Hematopoietic multipotent progenitor cell treated with erythropoietin and hydrocortisone succinate and interleukin-3 and kit ligand, for 4 days (in vitro differentiated cells): ENCODE results near the gene PTPRD.

ENCODE experiments used
- DNase-seq: peaks from one replicate; pipeline ENCODE4 v3.0.0-alpha.2; 2015

PTPRD gene

DNA sequence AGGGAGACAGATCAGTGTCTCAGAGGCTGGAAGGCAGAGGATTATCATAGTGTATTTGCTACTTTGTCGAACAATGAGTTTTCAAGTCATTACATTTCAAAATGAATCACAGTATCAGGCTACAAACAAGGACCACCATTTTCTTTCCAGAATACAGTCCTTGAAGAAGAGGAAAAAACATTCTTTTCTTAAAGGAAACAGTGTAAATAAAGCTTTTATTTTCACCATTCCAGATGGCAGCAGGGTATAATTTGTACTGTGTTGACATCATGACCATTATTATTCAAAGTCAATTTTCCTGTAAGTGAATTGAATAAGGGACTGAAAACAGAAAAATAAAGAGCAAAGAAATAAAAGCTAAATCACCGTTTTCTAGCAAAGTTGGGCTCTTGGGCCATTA lies 2076.0 kb downstream of the PTPRD start:
- no peak for DNase-seq

DNA sequence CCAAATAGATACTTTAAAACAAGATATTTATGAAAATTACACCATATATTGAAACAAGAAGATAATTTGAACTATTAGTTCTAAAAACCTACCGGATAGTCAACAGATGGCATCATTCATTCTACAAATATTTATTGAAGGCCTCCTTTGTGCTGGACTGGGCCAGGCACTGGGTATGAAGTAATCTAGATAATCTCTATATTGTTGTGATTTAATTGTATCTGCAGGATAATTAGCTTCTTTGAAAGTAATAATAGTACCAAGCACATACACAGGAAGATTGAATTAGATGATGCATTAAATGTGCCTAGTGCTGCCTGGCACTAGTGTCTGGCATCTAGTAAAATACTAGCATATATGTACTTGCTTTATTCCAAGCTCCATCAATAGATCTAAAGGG lies 2078.0 kb downstream of the PTPRD start:
- no peak for DNase-seq

DNA sequence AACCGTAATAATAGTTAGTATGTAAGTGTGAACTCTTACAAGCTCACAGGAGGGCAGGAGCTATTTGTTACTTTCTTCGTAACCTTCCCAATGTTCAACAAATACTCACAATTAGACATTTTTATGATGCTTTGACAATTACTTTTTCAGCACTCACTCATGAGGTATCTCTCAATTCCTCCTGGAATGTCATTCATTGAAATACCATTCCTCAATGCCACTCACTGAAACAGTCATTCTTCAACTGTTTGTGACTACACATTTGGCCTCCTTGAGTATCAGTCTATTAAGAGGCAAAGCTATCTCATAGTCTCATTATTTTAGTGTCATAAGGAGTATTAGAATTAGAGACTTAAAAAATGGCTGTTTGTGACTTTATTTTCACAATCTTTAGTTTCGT lies 2079.1 kb downstream of the PTPRD start:
- DNase-seq, result no peak

DNA sequence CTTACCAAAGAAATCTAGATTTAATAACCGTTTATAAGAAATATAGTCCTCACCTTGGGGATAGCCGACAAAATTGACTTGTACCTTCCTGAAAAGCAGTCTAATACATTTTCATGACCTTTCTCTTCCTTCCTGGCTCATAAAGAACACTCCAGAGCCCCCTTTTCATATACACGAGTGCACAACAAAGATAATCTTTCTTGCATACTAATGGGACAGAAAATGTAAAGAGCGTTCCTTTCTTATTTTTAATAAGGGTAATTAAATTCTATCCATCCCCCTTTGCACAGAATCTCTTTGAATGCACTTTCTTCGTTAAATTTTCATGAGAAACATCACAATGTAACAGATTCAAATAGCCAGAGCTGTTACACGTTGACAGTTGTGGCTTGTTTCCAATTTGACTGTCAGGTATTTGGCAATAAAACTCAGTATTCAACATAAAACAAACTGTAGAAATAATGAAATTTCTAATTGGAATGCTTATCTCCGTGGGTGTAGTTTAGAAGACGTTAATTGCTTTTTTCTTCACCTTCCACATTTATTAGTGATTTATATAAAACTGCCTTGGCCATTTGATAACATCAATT lies 2080.9 kb downstream of the PTPRD start:
- no peak for DNase-seq

DNA sequence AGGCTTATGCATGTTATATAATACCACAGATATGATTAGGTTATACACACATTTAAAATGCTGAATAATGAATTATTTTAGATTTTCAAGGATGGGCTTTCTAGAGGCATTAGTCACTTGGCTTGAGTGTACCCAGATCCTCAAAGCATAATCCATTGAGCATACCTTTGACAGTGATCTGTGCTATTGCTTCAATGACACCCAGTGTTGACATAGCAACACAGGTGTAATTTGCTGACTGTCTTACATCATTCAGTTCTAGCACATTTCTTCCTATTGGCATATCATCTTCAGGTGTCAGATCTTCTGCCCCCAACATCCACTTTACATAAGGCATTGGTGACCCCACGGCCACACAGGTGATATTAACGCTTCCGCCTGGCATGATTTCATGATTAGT lies 2091.7 kb downstream of the PTPRD start:
- no peak for DNase-seq

DNA sequence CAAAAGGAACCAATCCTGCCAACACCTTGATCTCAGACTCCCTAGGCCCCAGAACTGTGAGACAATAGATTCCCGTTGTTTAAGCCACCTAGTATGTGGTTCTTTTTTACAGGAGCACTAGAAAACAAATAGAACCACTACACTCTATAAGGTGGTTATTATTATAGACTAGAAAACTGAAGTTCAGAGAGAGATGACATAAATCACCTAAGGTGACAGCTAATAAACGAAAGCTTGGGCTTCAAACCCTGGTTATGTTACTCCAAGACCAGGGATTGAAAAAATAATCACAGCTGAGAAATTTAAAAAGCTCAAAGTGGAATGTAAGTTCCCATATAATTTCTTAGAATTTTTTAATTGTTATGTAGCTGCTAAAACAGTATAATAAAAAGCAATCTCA lies 2097.1 kb downstream of the PTPRD start:
- DNase-seq, result no peak

DNA sequence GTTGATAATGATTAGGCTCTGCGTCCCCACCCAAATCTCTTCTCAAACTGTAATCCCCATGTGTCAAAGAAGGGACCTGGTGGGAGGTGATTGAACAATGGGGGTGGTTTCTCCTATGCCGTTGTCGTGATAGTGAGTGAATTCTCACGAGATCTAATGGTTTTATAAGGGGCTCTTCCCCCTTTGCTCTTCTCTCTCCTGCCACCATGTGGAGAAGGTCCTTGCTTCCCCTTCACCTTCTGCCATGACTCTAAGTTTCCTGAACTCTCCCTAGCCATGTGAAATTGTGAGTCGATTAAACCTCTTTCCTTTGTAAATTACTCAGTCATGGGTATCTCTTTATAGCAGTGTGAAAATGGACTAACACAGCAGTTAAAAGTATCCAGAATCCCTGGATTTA lies 2098.0 kb downstream of the PTPRD start:
- no peak for DNase-seq

DNA sequence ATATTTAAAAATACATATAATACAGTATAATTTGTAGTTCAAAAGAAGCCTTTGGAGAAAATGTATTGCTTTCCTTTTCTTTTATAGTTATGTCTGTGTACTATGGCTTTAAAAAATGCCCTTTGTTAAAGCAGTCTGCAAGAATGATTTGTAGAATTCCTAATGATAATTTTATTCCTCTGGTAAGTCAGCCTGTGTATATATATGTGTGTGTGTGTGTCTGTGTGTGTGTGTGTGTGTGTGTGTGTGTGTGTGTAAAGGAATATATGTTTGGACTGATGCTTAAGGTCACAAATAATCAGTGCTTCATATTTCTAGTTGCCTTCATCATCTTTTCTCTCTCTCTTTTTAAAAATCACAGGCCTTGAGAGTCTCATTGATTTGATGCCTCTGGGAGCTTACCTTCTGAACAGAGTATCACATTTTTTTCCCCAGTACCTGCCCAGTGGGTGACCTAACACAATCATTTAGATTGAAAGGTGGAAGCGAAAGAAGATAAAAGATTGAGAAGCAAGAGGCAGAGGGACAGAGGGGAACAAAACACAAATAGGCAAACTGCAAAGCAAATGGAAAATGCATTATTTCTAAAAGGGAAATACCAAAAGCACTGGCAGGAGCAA lies 2104.0 kb downstream of the PTPRD start:
- DNase-seq, result no peak

DNA sequence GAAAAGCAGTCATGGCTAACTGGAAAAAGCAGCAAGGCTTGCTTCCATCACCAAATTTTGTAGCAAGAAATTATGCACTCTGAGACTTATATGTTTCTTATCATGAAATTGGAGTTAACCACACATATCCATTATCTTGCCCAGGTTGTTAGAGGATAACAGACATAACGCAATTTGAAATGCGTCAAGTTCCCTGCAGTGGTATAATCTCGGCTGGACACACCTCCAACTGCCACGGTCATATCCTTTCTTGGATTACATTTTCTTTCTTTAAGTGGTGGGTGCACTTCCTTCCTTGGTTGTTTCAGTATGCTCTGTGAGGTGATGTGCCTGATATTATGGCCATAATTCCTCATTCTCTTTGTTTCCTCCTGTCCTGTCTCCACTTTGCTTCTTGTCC lies 2118.2 kb downstream of the PTPRD start:
- DNase-seq, result peak; percentile 64

DNA sequence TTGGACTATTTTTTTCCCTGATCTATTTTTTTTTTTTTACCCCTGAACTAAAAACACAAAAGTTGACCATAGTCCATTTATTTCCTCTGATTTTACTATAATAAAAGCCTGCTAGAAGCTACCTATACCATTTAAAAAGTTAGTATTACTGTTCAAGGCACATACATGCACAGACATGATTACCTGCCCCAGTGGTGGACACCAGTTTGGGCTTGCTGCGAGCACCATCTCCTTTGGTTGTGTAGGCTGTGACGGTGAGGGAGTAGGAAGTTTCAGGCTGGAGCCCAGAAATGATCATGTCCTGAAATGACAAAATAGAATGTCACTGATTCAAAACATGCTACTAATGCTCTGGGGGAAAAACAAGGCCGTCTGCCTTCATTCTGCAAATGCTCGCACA lies 2120.1 kb downstream of the PTPRD start:
- no peak for DNase-seq

DNA sequence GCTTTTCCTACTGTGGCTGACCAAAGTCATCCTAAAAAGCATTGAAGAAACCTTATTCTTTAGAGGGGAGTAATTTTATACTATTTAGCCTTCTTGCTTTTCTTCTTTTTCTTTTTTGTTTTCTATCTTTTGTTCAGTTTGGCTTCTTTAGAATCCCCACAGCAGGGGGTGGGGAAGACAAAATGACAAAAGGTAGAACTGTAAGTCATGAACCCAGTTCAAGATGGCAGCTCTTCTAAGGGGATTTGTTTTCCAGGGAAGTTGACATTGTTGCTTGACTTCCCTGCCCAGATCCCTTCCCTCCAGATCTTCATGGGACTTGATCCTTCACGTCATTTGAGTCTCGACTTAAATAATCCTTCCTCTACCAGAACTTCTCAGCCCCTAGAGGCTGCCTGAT lies 2120.8 kb downstream of the PTPRD start:
- no peak for DNase-seq

DNA sequence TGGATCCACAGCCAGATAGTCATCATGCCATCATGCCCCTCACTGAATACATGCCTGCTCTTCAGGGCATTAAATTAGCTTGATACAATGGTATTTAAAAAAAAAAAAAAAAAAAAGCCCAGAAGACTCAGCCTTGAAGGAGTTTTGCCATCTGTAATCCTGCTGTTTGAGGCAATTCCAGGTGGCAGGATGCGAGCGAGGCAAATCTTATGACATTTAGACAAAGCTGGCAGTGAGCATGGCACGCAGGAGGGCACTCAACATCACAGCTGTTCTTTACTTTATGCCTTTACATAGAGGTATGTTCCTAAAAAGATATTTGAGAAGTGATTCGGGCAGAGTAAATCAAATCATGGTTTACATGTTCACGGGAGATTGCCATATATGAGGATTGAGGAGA lies 2121.2 kb downstream of the PTPRD start:
- DNase-seq, result no peak

DNA sequence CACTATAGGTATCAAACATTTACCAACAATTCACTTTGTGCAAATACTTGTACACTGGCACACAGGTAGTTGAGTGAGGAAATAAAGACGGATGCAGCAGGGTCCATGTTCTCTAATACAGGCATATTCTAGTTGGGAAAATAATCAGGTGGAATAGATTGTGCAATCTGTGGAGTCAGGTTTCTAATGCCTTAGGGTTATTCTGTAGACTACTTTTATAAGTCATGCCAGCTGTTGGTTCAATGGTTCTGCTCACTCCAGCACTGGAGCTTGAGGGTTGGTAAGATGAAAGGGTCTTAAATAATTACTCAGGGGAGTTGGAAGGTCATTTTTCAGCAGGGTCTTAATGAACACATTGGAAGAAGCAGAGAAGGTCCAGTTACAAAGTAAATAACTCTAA lies 2123.0 kb downstream of the PTPRD start:
- DNase-seq, result no peak

DNA sequence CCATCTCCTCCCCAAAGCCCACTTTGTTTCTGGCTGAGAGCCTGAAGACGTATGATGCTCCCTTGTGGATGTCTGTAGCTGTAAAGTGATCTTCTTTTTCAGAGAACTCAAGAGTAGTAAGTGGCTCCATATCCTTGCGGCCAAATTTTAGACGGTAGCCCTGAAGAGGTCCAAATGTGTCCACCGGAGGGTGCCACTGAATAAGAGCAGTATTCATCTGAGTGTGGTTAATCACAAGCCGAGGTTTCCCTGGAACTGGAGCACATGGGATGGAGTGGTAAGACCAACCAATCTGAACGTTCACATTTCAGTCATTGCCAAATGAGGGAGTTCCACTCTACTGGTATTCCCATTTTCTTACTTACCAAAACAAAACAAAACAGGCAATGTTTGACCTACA lies 2126.7 kb downstream of the PTPRD start:
- peak; percentile 75 for DNase-seq

DNA sequence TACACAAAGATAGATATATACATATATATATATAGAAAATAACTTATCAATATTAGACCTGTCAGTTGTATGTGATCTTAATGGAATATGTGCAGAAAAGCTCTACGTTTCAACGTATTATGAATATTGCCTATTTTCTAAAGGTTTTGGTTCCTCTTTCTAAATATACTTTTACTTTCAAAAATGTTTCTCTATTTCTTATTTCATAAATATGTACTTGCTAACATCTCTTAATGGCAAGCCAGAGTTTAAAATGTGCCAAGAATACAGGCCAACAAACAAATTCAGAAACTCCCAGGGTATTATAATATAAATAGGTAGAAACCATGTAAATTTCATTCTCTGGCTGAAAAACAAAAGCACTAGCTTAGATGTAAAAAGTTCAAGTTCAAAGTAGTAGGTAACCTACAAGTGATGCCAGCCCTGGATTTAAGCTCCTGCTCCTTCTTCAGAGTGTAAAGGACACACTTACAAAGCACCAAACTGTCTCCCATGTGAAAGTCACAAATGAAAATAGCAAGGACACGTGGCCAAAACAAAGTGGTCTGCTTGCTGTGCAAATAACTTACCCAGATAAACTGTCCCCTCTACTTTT lies 2128.1 kb downstream of the PTPRD start:
- DNase-seq, result no peak

DNA sequence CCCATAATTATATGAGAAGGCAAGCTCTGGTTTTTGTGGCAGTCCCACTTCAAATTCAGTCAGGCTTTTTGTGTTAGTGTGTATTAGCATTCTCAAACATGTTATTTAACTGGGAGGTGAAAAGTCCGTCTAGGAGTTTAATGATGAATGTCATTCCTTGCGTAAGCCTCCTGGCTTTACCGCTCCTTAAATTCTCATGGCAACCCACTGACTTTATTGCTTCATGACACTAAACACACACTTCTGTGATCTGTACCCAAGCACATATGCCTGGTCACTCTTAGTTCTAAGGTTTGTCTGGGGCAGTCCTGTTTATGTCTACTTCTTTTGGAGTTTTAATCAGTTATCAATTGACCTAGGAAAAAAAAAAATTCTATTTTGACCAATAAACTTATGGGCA lies 2135.4 kb downstream of the PTPRD start:
- no peak for DNase-seq

DNA sequence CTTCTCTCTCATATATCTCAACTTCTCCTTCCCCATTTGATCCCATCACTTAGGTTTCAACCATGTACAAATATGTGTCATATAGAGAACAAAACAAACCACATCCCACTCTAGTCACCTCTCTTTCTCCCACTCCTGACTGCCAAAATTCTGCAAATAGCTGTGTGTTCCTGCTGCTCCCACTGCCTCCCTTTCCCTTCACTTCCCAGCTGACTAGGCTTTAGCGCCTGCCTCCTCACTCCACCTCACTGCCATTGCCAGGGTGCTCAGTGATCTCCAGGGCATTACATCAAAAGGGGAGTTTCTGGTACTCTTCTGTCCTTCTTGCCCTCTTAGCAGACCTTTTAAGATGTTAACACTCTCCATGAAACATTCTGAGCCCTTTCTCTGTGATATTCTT lies 2137.9 kb downstream of the PTPRD start:
- DNase-seq, result no peak

DNA sequence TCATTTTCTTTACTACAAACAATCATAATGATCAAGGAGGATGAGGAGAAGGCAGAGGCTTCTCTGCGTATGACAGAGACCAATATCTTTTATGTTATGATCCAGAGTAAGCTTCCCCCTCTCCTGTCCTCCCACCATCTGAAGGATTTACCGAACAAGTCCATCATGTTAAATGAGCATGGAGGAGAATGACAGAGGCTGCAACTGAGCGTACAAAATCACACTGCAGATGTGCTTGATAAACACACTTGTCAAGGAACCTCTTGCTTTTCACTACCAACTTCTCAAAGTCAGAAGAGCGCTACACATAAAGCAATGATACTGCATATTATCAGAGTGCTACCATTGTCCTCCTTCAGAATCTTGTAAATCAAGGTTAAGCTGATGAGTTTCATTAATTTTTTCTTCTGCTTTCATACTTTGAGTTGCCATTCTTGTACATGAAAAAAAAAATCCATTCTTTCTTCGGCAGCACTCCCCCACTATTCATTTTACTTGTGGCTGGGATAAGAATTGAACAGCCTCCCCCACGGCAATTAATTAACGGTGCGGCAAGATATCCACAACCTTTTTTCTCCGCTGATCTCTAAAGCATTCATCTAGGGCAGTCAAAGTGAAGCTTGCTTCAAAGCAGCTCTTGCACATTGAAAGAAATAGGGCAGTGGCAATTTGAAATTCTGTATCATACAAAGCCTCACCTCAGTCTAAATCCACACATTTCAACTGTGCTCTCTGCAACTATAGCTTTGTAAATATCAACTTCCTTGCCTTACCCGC lies 2139.4 kb downstream of the PTPRD start:
- no peak for DNase-seq

DNA sequence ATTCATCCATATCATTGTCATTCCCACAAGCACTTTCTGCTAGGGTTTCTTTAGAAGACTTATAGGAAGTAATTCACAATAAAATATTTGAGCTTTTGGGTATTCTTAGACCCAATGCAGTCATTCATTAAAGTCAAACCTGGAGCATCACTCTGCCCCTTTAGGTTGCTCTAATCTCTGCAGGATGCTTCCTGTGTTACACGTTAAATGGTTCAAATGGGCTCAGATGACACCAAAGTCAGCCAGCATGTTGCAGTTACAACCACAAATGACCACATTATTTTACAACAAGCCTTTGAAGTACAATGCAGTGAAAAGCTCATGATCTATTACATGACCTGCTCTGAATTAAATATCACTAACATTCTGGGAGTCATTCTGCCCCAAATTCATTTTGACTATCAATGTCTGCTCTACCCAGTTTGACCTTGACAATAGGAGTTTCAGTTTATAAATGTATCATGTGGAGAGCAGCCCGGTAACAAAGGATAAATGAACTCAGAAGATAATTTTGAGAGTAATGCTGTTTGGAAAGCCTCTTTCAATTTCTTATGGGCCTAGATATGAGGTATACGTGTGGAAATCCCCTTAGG lies 2144.7 kb downstream of the PTPRD start:
- DNase-seq, result no peak

DNA sequence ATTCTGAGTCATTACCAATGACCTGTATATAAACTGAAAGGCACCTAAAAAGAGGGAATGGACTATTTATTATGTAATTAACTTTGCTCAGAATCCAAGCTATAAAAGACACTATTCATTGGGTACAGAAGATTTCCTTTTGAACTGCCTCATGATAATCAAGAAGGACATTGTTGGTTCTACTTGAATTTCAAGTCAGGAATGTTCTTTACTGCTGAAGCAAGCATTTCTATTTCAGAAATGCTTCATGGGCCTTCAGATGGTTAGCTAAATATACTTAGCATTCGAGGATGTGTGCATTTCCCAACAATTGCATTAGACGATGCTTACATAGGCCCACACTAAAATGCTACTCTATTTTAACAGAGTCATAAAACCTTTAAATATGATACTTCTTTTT lies 2155.0 kb downstream of the PTPRD start:
- no peak for DNase-seq

DNA sequence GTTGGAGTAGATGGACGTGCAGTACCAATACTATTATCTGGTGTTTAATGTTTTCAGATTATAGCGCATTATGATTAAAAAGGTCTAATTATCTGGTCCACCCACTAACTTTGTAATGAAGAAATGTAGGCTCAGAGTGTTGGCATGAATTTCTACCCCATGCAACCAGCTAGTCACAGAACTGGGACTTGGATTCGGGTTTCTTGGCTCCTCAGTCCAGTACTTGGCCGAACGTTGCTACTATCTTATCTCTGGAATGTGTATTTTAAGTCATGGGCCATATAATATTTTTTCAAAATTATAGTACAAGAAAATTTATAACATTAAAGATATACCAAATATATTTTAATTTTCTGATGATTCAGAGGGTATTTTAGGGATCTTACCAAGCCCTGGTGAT lies 2155.7 kb downstream of the PTPRD start:
- no peak for DNase-seq

DNA sequence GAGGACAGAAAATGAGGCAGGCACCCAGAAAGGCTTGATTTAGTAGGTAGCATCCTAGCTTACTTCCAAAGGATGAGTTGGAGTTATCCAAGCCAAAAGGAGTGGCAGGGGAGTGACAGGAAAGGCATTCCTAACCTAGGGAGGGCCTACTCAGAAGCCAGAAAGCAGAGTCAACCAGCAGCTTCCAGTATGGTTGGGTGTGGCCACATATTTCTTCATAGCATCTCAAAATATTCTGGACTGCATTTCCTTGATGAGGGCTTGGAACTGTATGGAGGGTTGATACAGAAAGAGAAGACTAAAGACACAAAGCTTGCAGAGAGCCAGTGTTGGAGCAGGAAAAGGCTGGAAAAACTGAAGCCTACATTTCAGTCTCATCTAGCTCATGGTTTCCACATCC lies 2156.5 kb downstream of the PTPRD start:
- no peak for DNase-seq

DNA sequence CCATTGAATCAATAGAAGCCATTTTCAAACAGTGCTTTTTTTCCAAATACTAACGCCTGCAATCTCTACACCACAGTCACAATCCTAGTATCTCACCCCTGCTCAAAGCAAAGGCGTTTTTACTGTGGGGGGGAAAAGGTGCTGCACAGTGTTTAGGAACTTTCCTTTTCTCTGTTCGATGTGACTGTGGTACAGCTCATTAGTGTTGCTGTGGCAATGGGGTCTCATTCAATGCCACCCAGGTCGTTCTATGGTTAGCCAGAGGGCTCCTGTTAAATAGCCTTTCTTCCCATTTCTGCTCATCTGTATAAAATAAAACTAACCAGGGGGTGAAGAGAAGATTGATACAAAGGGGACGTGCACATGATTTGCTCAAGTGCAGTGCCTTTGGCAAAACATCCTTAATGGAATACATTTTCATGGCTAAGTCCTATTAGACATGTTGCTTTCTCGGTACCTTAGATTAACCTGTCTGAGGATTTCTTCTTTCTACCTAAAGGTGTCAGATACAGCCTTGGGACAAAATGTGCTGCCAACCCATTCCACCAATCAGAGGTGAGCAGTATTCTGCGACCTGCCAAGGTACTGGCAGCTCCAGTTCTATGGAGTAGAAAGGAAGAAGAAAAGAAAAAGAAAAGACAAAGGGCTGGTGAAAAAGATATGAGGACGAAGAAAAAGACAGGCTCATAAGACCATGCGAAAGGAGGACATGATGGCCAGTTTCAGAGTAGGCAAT lies 2161.8 kb downstream of the PTPRD start:
- DNase-seq, result no peak
